AG10803 (cell line): ENCODE results near the gene BMP8A.

Experiments used
- DNase-seq: peaks from one replicate; pipeline ENCODE4 v3.0.0; 2010; ENCODE audit warnings: low read depth
- H3K4me3 ChIP-seq: 2 replicates; pipeline ENCODE4 v1.5.1; 2011; ENCODE audit warnings: mild to moderate bottlenecking, low read length, control low read depth
- TF ChIP-seq, protein P1 (sequence below): conservative IDR thresholded peaks from 2 replicates; pipeline ENCODE4 v1.5.1; 2011; ENCODE audit warnings: mild to moderate bottlenecking, low read length, control low read depth, inconsistent platforms

Gene BMP8A

DNA sequence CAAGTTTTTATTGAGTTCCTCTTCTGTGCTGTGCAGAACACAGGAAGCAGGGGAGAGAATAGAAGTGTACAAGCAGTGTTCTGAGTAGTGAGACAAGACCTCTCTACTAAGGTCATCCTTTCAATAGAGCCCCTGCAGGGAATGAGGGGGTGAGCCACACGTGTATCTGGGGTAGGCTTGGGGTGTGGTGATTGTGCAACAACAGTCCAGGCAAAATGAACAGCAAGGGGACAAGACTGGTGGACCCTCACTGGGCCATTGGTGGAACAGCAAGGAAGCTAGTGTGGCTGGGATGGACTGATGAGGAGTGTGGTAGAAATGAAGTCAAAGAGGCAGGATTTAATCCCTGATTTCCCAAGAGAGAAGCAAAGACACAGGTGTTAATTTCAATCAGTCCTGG, 8.2 kb upstream of the BMP8A start:
- TF ChIP-seq, protein P1, sequence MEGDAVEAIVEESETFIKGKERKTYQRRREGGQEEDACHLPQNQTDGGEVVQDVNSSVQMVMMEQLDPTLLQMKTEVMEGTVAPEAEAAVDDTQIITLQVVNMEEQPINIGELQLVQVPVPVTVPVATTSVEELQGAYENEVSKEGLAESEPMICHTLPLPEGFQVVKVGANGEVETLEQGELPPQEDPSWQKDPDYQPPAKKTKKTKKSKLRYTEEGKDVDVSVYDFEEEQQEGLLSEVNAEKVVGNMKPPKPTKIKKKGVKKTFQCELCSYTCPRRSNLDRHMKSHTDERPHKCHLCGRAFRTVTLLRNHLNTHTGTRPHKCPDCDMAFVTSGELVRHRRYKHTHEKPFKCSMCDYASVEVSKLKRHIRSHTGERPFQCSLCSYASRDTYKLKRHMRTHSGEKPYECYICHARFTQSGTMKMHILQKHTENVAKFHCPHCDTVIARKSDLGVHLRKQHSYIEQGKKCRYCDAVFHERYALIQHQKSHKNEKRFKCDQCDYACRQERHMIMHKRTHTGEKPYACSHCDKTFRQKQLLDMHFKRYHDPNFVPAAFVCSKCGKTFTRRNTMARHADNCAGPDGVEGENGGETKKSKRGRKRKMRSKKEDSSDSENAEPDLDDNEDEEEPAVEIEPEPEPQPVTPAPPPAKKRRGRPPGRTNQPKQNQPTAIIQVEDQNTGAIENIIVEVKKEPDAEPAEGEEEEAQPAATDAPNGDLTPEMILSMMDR = no peak
- no peak for DNase-seq
- no peak overlapping the region for H3K4me3 ChIP-seq

DNA sequence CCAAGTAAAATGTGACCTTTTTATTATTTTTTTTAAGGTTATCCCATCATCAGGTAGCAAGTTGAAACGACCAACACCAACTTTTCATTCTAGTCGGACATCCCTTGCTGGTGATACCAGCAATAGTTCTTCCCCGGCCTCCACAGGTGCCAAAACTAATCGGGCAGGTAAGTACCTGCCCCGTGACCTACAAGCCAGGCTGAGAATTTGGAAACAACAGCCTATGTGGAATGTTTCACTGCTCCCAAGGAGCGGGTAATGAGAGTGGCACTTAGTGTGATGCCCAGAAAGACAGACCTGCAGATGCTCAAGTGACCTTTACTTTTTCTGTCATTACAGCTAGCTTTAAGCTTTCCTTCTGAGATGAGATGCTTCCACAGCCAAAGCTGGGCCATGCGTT, 6.9 kb upstream of the BMP8A start:
- DNase-seq = no peak
- TF ChIP-seq, protein P1 = no peak
- no peak overlapping the region for H3K4me3 ChIP-seq

DNA sequence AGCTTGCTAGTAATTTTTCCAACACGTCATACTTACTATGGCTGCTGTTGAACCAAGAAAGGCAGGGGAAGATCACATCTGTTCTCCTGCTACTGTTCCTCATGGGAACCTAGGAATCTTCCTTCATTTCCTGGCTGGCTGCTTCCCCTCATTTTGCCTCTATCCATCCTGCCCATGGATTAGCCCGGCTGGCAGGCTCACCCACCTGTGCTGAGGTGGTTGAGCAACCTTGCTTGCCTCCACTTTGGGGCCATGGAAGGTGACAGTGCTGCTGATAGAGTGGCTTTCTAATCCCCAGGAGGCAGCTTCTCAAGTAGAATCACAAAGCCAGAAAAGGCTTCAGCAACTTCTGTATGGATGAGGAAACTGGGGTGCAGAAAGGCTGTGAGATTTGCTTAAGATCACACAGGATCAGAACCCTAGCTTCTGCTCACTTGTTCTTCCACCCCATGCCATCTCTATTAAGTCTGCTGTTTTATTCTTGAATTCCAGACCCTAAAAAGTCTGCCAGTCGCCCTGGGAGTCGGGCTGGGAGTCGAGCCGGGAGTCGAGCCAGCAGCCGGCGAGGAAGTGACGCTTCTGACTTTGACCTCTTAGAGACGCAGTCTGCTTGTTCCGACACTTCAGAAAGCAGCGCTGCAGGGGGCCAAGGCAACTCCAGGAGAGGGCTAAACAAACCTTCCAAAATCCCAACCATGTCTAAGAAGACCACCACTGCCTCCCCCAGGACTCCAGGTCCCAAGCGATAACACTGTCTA, 6.2 kb upstream of the BMP8A start:
- H3K4me3 ChIP-seq = no peak overlapping the region
- TF ChIP-seq, protein P1 = no peak
- DNase-seq = no peak

DNA sequence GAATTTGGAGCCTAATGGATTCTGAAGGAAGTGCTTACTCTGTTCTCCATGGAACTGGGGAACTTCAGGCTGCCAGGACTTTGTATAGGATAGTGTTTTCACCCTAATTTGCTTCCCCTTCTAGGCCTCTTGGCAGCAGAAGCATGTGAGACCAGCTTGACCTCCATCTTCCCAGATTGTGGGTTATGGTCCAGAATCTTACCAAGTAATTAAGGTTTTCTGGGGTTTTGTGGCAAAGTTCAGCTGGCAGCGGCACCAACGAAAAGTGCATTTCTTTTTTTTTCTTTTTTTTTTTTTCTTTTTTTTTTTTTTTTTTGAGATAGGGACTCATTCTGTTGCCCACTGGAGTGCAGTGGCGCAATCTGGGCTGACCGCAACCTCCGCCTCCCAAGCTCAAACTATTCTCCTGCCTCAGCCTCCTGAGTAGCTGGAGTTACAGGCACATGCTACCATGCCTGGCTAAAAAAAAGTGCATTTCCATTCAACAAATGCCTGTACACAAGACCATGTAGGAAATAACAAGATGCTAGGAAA, 3.4 kb upstream of the BMP8A start:
- DNase-seq = no peak
- H3K4me3 ChIP-seq = no peak overlapping the region
- TF ChIP-seq, protein P1 = no peak

DNA sequence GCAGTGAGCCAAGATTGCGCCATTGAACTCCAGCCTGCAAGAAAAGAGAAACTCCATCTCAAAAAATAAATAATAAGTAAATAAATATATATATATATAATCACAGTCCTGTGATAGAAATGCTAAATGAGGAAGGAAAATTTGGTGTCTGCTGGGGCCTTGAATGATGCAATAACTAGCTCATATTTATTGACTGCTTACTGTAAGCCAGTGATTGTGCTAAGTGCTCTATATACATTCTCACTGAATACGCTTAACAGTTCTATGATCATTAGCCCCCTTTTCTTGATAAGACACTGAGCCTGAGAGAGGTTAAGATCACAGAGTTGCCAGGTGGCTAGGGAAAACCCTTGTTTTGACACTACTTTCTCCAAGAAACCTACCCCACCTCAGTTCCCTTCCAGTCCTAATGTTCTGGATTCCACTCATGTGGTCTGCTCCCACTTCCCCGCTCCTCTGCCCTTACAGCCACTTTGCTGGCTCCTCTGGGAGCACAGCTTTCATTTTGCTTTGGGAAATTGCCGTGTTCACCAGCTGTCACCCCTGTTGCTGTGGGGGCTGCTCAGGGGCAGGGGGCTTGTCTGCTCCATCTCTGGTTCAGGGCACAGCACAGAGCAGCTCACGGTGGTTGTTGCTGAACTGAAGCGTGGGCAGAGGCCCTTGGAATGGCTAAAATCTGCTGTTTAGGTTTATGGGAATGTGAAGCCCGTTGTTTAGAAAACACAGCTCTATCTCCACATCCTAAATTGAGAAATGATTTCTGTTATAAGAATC, 2.5 kb upstream of the BMP8A start:
- DNase-seq = no peak
- TF ChIP-seq, protein P1 = no peak

DNA sequence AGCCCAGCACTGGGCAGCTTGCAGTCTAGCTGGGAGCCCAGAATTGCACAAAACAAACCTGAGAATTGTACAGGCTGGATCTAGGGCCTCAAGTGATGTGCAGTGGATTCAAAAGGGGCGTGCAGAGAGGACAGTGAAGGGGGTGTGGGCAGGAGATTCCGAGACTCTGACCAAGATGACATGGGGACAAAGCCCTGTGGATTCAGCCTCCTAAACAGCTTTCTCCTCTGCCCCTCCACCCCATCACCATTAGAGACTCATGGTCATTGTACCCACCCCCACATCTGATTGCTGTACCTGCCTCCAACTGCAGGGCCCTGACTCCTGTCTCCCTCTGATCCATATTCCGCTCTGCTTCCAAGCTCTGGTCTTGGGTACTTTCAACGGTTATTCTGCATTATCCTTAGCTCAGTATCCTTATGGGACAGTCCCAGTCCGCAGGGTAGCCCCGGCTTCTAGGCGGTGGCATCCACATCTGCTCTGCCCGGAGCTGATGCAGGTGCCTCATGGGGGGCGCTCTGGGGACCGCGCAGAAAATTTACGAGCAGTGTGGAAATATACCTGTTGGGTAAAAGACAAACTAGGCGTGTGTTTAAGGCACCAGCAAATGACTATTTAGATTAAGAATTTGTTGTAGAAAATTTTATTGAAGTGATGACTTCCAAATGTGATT, 1.7 kb upstream of the BMP8A start:
- H3K4me3 ChIP-seq = no peak overlapping the region
- DNase-seq = no peak
- TF ChIP-seq, protein P1 = no peak

More for the DNA sequence above, 2.5 kb upstream of the BMP8A start:
- no peak overlapping the region for H3K4me3 ChIP-seq
